Suprapubic skin (tissue), 4 donors: ENCODE results near the gene GTF2IRD1.

Experiments
- EP300 ChIP-seq: sonication (generic); formaldehyde crosslinking; IDR thresholded peaks from one replicate; pipeline ENCODE4 v1.6.1; 2017; ENCODE audit warnings: antibody characterized with exemption
- POLR2A ChIP-seq, 2 donors: fragments of 450-650 bp; IDR thresholded peaks; one replicate each; pipeline ENCODE4 v1.6.1; 2017; ENCODE audit warnings: antibody characterized with exemption in 2 of 2, mild to moderate bottlenecking in 2 of 2, moderate library complexity in 2 of 2
- POLR2AphosphoS5 ChIP-seq, 3 donors: sonication (generic); formaldehyde crosslinking; IDR thresholded peaks; one replicate each; pipeline ENCODE4 v1.6.1; 2017; ENCODE audit warnings: antibody characterized with exemption in 3 of 3
- TF ChIP-seq, protein P1 (sequence below), 2 donors: fragments of 200-600 bp in 1 of 2; fragments of 450-650 bp in 1 of 2; sonication (generic) in 1 of 2; IDR thresholded peaks; one replicate each; pipeline ENCODE4 v1.5.1; 2016 to 2019; ENCODE audit warnings: antibody characterized with exemption in 2 of 2, mild to moderate bottlenecking in 1 of 2, moderate library complexity in 1 of 2

DNA sequence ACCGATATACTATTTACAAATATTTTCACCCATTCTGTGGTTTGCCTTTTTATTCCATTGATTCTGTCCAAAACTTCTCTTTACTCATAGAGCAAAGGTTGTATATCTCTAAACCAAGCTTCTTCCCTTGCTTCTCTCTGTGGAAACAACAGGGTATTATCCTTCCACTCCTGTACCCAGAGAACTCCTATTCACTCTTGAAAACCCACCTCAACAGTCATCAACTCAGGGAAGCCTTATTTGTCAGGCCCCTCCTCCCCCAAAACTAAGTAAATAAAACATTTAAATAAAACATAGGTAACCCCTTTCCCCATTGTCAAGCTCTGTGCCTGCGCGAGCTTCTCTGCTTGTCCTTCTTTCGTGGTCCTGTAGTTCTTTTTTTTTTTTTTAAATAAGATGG lies 44.6 kb downstream of the GTF2IRD1 start:
- TF ChIP-seq, protein P1, sequence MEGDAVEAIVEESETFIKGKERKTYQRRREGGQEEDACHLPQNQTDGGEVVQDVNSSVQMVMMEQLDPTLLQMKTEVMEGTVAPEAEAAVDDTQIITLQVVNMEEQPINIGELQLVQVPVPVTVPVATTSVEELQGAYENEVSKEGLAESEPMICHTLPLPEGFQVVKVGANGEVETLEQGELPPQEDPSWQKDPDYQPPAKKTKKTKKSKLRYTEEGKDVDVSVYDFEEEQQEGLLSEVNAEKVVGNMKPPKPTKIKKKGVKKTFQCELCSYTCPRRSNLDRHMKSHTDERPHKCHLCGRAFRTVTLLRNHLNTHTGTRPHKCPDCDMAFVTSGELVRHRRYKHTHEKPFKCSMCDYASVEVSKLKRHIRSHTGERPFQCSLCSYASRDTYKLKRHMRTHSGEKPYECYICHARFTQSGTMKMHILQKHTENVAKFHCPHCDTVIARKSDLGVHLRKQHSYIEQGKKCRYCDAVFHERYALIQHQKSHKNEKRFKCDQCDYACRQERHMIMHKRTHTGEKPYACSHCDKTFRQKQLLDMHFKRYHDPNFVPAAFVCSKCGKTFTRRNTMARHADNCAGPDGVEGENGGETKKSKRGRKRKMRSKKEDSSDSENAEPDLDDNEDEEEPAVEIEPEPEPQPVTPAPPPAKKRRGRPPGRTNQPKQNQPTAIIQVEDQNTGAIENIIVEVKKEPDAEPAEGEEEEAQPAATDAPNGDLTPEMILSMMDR (IDR thresholded peaks at IDR 0.05), result no peak
- no peak for TF ChIP-seq POLR2A (IDR thresholded peaks at IDR 0.05)
- TF ChIP-seq POLR2AphosphoS5 (IDR thresholded peaks at IDR 0.05), result no peak
- no peak for TF ChIP-seq EP300
